Measurements from ENCODE around the gene ARF6.
"Not testable (repeated sequence)": the region's sequence is repeated elsewhere in the genome, so short reads cannot be mapped to it uniquely, and the experiment has no call there.

Gene ARF6

DNA sequence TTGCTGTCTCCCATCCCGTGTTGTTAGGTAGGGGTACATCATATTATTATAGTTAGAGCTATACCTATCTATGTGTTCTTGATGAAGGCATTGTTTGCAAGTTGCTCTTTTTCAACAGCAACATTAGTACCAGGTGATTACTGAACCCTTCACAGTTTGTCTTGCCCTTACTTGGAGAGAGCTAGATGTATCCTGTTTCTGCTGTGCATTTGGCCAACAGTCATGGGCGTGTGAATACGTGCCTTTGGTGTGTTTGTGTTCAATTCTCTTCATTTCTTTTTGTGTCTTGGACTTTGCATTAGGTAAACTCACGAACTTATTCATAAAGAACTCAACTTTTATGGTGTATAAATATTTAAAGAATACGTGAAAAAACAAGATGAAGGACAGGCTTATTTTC, 14.3 kb downstream of the ARF6 start:
- no peak for DNase-seq (ENCODE audit: low read depth in 2 of 2)

DNA sequence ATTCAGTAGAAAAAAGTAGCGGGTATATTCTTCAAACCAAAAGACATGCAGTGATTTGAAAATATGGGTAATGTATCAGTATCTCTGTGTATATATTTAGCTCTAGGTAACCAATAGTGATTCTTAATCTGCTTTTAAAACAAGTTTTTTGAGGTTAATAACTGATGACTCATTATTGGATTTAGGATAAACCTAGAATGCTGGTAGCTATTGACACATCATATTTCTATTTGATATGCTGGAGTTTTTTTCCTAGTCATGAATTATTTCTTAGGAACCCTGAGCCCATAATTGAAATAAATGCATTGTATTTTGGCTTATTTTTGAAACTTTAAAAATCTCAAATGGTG, 15.5 kb downstream of the ARF6 start:
- DNase-seq (ENCODE audit: low read depth in 2 of 2): no peak

DNA sequence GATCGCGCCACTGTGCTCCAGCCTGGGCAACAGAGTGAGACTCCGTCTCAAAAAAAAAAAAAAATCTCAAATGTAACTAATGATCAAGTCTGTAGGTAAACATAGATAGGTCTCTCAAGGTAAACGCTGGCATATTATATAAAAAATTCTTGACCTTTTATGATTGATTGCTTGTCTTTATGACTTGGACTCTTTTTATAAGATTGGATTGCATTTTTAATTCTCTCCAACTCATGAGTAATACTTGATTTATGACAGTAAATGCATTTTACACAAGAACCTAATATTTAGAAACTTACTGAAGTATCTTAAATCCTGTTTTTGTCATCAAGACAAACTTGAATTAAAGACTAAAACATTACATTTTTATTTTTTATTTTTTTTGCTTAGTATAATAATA, 16.1 kb downstream of the ARF6 start:
- DNase-seq (ENCODE audit: low read depth in 2 of 2): no peak

DNA sequence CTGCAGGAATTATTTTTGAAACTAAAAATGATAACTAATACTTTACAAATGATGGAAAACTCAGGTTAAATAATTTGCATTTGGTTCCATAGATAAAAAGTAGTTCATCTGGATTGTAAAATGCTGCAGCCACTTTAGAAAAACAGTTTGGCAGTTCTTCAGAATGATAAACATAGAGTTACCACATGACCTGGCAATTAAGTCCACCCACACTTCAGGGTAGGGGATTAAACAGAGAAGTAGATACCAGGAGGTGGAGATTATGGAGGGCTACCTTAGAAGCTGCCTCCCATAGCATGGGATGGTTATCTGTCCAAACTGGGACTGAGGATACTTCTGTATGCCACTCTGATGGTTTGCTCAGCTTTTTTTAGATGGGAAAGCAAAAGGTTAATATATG, 22.2 kb downstream of the ARF6 start:
- no peak for DNase-seq (ENCODE audit: low read depth in 2 of 2)

DNA sequence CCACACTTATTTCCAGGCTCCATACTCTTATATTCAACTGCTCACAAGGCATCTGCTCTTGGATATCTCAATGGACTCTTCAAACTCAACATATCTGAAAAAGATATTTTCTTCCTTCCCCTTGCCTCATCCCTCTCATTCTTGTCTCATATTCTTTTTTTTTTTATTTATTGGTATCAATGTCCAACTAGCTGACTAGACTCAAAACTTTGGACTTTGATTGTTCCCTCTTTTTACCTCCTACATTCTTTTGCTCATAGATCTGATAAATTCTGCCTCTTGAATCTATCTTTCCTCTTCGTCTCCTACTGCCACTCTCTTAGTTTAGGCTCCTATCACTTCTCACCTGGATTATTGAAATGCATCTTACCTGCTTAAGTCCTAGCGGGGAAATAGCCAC, 25.8 kb downstream of the ARF6 start:
- DNase-seq (ENCODE audit: low read depth in 2 of 2): no peak

DNA sequence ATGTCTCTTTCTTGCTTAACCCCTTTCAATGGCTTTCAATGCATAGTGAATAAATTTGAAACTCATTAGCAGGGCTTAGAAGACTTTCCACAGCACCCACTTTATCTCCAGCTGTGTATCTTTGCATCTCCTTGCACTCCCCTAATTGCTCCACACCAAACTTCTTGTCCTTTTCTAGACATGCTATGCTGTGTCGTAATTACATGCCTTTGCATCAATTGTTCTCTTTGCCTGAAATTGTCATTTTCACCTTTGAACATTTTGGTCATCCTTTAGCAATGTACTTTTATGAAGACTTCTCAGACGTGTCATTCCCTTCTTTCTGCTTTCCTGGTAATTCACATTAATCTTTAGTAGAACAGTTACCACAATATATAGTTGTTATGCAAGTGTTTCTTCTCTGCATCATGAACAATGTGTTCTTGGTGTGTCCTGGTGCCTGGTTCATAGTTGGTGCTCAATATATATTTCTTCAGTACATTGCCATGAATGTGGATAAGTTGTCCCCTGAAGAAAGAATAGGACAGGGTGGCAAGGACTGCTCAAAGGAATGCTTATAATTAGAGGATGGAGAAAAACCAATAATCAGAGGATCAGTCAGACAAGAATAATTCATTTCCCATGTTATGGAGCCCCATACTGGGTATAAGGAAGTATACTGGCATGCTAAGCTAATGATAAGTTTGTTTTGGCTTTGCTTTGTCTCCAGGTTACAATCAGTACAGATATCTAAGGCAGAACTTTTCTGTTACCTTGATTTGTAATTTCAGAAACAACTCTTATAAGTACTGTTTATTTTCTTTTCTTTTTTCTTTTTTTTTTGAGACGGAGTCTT, 27.2 kb downstream of the ARF6 start:
- DNase-seq (ENCODE audit: low read depth in 2 of 2): no peak

DNA sequence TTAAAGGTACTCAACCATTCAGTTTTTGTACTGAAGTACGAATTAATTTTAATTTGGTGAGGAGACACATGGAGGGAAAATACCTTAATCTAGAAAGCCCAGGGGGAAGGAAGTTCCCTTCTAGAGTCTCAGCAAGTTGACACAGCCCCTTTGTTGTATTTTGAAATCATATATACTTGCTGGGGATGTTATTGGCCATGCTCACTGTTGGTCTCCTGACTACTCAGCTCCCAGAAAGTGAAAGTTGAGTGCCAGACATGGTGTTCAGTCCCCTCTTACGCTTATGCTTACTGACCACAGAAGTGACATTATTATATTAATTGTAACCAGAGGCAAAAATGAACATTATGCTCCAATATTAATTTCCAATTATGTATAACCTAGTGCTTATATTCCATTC, 28.1 kb downstream of the ARF6 start:
- DNase-seq (ENCODE audit: low read depth in 2 of 2): no peak

DNA sequence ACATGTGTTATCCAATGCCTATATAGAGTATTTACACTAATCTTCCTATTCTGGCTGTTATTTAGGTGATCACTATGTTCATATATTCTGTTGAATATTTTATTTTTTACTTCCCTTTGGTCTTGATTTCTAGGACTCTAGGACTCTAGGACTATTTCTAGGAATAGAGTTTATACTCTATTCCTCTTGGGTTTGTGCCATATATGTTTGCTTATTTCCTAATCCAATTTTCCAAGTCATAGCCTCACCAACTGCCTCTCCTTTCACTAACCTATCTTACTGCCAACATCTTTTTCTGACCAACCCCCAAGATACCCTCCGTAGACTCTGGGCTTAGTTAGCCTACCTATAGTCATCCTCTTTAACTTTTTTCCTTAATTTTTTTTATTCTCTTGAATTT, 28.5 kb downstream of the ARF6 start:
- DNase-seq (ENCODE audit: low read depth in 2 of 2): no peak

DNA sequence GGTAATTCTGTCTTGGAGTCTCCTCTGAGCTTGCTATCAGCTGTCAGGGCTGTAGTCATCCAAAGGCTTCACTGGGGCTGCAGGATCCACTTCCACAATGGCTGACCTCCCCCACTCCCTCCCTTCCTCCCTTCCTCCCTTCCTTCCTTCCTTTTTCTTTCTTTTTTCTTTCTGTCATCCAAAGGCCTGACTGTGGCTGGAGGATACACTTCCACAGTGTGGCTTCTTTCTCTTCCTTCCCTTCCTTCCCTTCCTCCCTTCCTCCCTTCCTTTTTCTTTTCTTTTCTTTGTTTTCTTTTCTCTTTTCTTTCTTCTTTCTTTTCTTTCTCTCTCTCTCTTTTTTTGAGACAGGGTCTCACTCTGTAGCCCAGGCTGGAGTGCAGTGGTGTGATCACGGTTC, 30.6 kb downstream of the ARF6 start:
- no peak for DNase-seq (ENCODE audit: low read depth in 2 of 2)

DNA sequence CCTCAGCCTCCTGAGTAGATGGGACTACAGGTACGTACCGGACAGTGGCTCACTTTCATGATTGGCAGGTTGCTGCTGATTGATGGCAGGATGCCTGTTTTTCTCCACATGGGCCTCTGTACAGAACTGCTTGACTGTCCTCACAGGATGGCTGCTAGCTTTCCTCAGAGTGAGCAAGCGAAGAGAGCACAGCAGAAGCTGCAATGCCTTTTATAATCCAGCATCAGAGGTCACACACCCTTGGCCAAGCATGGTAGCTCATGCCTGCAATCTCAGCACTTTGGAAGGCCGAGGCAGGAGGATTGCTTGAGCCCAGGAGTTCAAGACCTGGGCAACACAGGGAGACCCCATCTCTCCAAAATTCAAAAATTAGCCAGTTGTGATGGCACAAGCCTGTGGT, 31.0 kb downstream of the ARF6 start:
- no peak for DNase-seq (ENCODE audit: low read depth in 2 of 2)

DNA sequence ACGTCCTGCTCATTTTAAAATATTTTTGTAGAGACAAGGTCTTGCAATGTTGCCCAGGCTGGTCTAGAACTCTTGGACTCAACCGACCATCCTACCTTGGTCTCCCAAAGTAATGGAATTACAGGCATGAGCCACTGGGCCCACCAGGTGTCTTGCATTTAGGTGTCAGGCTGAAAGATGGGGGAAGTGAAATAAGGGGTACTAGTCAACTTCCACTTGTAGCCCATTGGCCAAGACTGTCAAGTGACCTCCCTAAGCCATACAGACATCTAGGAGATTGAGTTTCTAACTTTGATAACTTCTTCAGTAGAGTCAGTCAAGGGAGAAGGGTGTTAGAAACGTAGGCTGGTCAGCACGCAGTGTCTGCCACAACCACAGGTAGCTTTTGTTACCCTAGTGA, 32.0 kb downstream of the ARF6 start:
- no peak for DNase-seq (ENCODE audit: low read depth in 2 of 2)

DNA sequence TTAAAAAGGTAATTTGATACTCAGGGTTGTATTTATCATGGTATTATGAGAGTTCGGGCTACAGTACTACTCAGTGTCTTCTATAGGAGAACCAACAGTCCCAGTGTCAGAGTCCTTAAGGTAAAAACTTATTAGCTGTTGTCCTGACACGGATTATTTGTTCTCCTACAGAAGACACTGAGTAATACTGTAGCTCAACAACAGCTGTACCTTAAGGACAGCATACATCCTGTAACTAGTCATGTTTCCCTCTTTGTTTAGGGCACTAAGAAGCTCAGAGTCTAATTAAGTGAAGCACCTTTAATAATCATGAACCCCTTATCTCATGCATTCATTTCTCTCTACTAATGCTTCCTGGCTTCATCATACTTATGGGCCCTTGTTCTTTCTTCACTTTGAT, 33.9 kb downstream of the ARF6 start:
- no peak for DNase-seq (ENCODE audit: low read depth in 2 of 2)

DNA sequence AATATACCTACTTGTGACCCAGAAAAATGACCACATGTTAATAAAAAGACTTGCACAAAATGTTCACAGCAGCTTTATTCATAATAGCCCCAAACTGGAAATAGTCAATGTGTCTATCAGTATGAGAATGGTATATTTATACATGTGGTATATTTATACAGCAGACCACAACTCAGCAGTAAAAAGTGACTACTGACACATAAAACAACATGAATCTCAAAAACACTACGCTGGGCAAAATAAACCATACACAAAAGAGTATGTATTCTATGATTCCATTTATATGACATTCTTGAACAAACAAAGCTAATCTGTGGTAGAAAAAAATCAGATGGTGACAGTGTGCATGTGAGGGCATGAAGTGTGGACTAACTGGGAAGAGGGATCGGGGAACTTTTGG, 35.1 kb downstream of the ARF6 start:
- no peak for DNase-seq (ENCODE audit: low read depth in 2 of 2)

DNA sequence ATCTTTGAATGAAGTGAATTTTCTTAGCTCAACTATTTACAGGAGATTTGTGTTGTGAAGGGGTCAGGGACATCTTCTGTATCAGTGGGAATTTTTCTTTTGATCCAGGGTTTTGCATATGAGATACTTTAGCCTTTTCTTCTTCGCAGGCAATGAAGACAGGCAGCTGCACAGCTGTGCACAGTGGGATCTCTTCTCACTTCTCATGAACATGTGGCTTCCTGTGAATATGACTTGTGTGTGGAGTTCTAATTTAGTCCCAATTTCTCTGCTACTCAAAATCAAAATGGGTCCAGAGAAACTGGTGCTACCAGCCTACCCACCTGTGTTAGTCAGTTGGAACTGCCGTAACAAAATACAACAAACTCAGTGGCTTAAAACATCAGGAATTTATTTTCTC, 37.8 kb downstream of the ARF6 start:
- DNase-seq (ENCODE audit: low read depth in 2 of 2): no peak

DNA sequence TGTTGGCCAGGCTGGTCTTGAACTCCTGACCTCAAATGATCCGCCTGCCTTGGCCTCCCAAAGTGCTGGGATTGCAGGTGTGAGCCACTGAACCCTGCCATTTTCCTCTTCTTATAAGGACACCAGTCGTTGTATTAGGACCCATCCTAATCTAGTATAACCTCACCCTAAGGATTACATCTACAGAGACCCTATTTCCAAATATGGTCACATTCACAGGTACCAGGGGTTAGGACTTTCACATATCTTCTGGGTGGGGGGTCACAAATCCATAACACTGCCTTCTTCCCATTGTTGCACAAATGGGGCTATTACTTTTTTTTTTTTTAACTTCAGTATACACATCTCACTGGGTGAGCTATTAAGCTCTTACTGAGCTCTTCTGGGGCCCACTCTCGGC, 38.6 kb downstream of the ARF6 start:
- DNase-seq (ENCODE audit: low read depth in 2 of 2): no peak

DNA sequence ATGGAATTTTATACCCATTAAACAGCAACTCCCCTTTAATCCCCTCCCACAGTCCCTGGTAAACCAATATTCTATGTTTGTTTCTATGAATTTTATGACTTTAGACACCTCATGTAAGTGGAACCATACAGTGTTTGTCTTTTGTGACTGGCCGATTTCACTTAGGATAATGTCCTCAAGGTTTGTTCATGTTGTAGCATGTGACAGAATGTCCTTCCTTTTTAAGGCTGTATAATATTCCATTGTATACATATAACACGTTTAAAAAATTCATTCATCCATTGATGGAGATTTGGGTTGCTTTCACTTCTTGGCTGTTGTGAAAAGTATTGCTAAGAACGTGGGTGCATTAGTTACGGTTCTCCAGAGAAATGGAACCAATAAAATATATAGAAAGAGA, 40.2 kb downstream of the ARF6 start:
- no peak for DNase-seq (ENCODE audit: low read depth in 2 of 2)

DNA sequence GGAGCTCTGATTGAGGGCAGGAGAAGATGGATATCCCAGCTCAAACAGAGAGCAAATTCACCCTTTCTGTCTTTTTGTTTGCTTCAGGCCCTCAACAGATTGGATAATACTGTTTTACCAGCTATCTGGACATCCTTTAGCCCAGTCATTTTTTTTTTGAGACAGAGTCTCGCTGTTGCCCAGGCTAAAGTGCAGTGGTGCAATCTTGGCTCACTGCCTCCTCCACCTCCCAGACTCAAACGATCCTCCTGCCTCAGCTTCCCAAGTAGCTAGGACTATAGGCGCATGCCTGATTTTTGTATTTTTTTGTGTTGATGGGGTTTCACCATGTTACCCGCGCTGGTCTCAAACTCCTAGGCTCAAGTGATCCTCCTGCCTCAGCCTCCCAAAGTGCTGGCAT, 40.8 kb downstream of the ARF6 start:
- no peak for DNase-seq (ENCODE audit: low read depth in 2 of 2)

DNA sequence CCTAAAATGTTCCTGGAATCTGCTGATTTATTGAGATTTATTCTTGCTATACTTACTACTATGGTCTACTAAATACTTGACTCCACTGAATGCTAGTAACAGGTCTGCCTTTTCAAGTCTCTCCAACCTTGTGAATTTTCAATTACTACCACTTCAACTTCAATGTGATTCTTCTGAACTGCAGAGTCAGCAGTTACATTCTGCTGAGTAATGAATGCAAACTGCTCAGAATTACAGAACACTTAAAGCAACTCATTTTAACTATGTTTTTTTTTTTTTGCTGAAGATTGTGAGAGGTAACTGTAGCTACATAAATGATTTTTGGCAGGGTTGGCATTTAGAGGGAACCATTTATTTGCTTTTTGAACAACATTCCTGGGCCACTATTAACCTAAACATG, 41.8 kb downstream of the ARF6 start:
- DNase-seq (ENCODE audit: low read depth in 2 of 2): no peak

DNA sequence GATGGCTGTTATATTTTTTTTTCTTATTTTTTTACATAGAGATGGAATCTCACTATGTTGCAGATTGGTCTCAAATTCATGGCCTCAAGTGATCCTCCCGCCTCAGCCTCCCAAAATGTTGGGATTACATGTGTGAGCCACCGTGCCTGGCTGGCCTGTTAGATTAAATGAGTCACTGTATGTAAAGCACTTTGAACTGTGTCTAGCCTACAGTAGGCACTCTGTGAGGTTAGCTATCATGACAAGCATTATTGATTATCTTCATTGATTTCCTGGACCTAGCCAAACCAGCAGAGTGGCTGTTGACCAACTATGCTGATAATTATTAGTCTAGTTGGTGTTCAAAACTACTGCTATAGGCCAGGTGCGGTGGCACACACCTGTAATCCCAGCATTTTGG, 42.6 kb downstream of the ARF6 start:
- DNase-seq (ENCODE audit: low read depth in 2 of 2): no peak

DNA sequence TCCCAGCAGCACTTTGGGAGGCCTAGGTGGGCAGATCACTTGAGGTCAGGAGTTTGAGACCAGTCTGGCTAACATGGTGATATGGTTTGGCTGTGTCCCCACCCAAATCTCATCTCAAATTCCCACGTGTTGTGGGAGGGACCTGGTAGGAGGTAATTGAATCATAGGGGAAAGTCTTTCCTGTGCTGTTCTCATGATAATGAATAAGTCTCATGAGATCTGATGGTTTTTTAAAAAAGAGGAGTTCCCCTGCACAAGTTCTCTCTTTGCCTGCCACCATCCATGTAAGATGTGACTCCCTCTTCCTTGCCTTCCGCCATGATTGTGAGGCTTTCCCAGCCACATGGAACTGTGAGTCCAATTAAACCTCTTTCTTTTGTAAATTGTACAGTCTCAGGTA, 43.4 kb downstream of the ARF6 start:
- not testable (repeated sequence) for DNase-seq (ENCODE audit: low read depth in 2 of 2)

DNA sequence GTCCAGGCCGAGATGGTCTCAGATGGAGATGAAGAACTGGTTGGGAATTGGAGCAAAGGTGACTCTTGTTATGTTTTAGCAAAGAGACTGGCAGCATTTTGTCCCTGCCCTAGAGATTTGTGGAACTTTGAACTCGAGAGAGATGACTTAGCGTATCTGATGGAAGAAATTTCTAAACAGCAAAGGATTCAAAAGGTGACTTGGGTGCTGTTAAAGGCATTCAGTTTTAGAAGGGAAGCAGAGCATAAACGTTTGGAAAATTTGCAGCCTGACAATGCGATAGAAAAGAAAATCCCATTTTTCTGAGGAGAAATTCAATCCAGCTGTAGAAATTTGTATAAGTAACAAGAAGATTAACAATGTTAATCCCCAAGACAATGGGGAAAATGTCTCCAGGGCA, 44.0 kb downstream of the ARF6 start:
- not testable (repeated sequence) for DNase-seq (ENCODE audit: low read depth in 2 of 2)

DNA sequence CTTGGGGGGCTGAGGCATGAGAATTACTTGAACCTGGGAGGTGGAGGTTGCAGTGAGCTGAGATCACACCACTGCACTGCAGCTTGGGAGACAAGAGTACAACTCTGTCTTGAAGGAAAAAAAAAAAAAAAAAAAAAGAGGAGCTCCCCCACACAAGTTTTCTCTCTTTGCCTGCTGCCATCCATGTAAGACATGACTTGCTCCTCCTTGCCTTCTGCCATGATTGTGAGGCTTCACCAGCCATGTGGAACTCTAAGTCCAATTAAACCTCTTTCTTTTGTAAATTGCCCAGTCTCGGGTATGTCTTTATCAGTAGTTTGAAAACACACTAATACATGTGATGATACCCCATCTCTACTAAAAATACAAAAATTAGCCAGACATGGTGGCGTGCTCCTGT, 46.3 kb downstream of the ARF6 start:
- not testable (repeated sequence) for DNase-seq (ENCODE audit: low read depth in 2 of 2)

DNA sequence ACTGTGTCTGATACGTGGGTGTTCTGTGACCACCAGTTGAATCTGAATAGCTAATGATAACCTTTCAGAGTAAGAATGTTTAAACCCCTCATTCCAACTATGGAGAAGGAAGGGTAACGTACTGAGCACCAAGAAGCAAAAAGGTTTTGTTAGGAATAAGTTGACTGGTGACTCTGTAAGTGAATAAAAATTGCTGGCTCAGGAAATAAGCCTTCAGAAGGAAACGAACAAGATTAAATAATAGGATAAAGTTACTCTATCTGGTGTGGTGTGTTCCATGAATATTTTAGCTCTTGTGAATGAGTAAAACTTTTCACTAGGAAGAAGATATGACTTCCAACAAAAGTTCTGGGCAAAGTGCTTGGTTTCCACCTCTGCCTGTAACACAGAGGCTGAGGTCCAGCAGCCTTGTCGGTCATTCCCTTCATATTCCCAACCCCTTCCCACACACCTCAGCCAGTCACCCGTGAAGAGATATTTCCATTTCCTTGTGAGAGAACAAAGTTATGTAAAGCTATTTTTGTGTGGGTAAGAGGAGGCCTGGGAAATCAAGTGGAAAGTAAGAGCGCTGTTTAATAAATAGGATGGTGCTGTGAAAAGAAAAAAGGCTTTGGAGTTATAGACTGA, 47.1 kb downstream of the ARF6 start:
- no peak for DNase-seq (ENCODE audit: low read depth in 2 of 2)

Measured in fibroblast of skin of left quadriceps (primary cell).